ENCODE measurements around the gene ADAMTS17.

ADAMTS17 gene

DNA sequence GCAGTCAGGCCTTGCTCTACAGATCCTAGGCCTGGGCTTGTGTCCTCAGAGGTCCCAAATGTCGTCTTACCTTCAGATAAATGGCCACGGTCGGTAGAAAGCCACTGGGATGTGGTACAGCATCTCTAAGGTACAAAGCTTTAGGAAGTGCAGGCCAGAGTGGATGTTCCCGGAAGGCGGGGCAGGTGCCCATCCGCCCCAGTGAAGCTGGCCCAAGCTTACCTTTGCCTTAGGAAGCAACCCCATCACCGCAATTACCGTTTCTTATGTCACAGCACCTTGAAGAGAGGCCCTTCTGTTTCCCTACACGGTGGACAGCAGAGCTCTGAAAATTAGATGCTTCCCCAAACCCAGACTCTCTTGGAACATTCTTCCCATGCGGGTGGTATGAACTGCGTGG lies 368.4 kb downstream of the ADAMTS17 start:
- no peak for TF ChIP-seq CEBPB (IDR thresholded peaks at IDR 0.05)
- TF ChIP-seq TEAD4 (IDR thresholded peaks at IDR 0.05) = no peak
- TF ChIP-seq YY1 (IDR thresholded peaks at IDR 0.05; ENCODE audit: low read depth) = no peak
- TF ChIP-seq, protein P1, sequence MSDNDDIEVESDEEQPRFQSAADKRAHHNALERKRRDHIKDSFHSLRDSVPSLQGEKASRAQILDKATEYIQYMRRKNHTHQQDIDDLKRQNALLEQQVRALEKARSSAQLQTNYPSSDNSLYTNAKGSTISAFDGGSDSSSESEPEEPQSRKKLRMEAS (IDR thresholded peaks at IDR 0.05) = no peak
- no peak for TF ChIP-seq TAF1 (IDR thresholded peaks at IDR 0.05; ENCODE audit: low read depth)
- no peak for TF ChIP-seq RAD21 (IDR thresholded peaks at IDR 0.05; ENCODE audit: low read depth)
- TF ChIP-seq CREB1 (IDR thresholded peaks at IDR 0.05; ENCODE audit: low read depth) = no peak
- TF ChIP-seq NFIC (IDR thresholded peaks at IDR 0.05) = no peak
- TF ChIP-seq FOXM1 (IDR thresholded peaks at IDR 0.05; ENCODE audit: borderline replicate concordance, low read depth) = no peak
- TF ChIP-seq, protein P2, sequence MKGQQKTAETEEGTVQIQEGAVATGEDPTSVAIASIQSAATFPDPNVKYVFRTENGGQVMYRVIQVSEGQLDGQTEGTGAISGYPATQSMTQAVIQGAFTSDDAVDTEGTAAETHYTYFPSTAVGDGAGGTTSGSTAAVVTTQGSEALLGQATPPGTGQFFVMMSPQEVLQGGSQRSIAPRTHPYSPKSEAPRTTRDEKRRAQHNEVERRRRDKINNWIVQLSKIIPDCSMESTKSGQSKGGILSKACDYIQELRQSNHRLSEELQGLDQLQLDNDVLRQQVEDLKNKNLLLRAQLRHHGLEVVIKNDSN (IDR thresholded peaks at IDR 0.05) = no peak
- no peak for TF ChIP-seq EGR1 (IDR thresholded peaks at IDR 0.05)
- no peak for TF ChIP-seq EP300 (IDR thresholded peaks at IDR 0.05; ENCODE audit: borderline replicate concordance)
- no peak for TF ChIP-seq TCF12 (IDR thresholded peaks at IDR 0.05; ENCODE audit: low read depth)
- TF ChIP-seq ZBTB7A (IDR thresholded peaks at IDR 0.05; ENCODE audit: low read depth) = no peak
- TF ChIP-seq, protein P3, sequence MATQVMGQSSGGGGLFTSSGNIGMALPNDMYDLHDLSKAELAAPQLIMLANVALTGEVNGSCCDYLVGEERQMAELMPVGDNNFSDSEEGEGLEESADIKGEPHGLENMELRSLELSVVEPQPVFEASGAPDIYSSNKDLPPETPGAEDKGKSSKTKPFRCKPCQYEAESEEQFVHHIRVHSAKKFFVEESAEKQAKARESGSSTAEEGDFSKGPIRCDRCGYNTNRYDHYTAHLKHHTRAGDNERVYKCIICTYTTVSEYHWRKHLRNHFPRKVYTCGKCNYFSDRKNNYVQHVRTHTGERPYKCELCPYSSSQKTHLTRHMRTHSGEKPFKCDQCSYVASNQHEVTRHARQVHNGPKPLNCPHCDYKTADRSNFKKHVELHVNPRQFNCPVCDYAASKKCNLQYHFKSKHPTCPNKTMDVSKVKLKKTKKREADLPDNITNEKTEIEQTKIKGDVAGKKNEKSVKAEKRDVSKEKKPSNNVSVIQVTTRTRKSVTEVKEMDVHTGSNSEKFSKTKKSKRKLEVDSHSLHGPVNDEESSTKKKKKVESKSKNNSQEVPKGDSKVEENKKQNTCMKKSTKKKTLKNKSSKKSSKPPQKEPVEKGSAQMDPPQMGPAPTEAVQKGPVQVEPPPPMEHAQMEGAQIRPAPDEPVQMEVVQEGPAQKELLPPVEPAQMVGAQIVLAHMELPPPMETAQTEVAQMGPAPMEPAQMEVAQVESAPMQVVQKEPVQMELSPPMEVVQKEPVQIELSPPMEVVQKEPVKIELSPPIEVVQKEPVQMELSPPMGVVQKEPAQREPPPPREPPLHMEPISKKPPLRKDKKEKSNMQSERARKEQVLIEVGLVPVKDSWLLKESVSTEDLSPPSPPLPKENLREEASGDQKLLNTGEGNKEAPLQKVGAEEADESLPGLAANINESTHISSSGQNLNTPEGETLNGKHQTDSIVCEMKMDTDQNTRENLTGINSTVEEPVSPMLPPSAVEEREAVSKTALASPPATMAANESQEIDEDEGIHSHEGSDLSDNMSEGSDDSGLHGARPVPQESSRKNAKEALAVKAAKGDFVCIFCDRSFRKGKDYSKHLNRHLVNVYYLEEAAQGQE (IDR thresholded peaks at IDR 0.05; ENCODE audit: low read depth) = no peak

DNA sequence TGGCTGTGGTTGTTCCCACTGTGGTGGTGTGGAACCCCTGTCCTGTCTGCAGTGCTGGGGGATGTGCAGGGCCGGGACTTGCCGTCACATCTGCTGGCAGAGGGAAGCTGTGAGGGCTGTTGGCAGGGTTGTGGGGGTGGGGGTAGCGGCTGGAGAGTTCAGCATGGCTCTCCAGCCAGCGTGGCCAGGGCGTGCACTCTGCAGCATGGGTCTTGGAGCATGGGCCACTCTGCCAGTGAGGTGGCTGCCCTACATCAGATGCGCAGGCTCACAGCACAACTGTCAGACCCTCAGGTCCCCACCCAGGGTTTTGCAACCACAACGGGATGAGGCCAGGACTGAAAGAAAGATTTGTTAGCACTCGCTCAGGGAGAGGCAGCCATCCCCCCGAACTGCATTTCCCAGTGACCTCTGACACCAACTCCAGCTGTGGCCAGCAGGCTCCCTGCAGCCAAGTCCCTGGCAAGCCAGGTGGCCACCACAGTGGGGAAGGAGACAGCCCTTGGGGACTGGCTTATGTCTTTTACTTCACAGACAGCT lies 370.8 kb downstream of the ADAMTS17 start:
- TF ChIP-seq, protein P3 (IDR thresholded peaks at IDR 0.05; ENCODE audit: low read depth) = no peak
- no peak for TF ChIP-seq CEBPB (IDR thresholded peaks at IDR 0.05)
- TF ChIP-seq TAF1 (IDR thresholded peaks at IDR 0.05; ENCODE audit: low read depth) = no peak
- TF ChIP-seq EP300 (IDR thresholded peaks at IDR 0.05; ENCODE audit: borderline replicate concordance) = no peak
- no peak for TF ChIP-seq TCF12 (IDR thresholded peaks at IDR 0.05; ENCODE audit: low read depth)
- TF ChIP-seq FOXM1 (IDR thresholded peaks at IDR 0.05; ENCODE audit: borderline replicate concordance, low read depth) = no peak
- TF ChIP-seq YY1 (IDR thresholded peaks at IDR 0.05; ENCODE audit: low read depth) = no peak
- no peak for TF ChIP-seq NFIC (IDR thresholded peaks at IDR 0.05)
- no peak for TF ChIP-seq EGR1 (IDR thresholded peaks at IDR 0.05)
- no peak for TF ChIP-seq RAD21 (IDR thresholded peaks at IDR 0.05; ENCODE audit: low read depth)

DNA sequence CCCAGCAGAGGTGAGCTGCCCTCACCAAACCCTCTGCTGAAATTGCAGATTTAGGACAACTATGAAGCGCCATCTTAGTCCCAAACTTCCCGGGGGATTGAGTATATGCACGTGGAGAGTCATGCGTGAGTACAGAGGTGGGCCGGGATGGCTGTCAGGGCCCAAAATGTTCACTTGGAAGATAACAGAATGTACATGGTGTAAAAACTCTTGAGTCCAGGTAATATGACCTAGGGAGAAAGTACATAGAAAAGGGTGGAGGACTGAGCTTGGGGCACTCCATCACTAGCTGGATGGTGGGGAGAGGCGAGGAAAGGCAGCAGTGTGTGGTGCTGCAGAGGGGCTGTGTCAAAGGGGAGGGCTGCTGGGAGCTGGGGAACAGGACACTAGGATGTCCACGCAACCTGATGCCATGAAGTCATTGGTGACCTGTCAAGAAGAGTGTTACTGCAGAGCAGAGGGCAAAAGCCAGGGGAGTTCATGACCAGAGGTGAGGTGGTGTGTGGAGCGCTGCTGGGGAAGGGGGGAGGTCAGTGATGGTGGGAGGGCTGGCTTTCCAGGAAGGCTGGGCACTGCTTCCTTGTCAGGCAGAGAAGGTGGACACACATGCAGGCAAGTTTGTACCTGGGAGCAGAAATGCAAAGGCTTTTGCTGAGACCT lies 372.4 kb downstream of the ADAMTS17 start:
- TF ChIP-seq CEBPB (IDR thresholded peaks at IDR 0.05) (no peak), ZBTB7A (IDR thresholded peaks at IDR 0.05; ENCODE audit: low read depth) (no peak), TCF12 (IDR thresholded peaks at IDR 0.05; ENCODE audit: low read depth) (no peak), TAF1 (IDR thresholded peaks at IDR 0.05; ENCODE audit: low read depth) (no peak), EGR1 (IDR thresholded peaks at IDR 0.05) (no peak), CREB1 (IDR thresholded peaks at IDR 0.05; ENCODE audit: low read depth) (no peak), FOXM1 (IDR thresholded peaks at IDR 0.05; ENCODE audit: borderline replicate concordance, low read depth) (no peak), YY1 (IDR thresholded peaks at IDR 0.05; ENCODE audit: low read depth) (no peak), RAD21 (IDR thresholded peaks at IDR 0.05; ENCODE audit: low read depth) (no peak), TEAD4 (IDR thresholded peaks at IDR 0.05) (no peak), EP300 (IDR thresholded peaks at IDR 0.05; ENCODE audit: borderline replicate concordance) (no peak), NFIC (IDR thresholded peaks at IDR 0.05) (no peak)
- TF ChIP-seq, protein P3 (IDR thresholded peaks at IDR 0.05; ENCODE audit: low read depth) = no peak
- TF ChIP-seq, protein P2 (IDR thresholded peaks at IDR 0.05) = no peak
- TF ChIP-seq, protein P1 (IDR thresholded peaks at IDR 0.05) = no peak

DNA sequence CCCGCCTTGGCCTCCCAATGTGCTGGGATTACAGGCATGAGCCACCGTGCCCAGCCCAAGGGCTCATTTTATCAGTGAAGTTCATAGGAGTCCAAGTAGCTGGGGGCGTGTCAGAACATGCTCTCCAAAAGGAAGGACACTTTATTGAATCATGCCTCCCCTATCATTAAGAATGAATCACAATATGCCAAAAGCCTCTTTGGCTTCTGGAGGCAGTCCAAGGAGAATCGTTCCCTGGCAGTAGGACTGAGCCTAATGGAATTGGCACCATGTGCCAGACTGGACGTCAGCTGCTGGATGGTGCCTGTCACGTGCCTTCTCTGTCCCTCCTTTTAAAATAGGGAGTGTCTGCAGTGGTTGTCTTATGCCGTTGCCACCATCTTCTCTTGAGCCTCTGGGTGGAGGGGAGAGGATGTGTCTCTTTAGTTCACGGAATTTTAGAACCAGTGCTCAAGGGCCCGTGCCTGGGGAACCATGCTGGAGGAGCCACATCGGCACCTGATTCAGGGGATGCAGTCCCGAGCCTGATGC lies 373.9 kb downstream of the ADAMTS17 start:
- TF ChIP-seq EP300 (IDR thresholded peaks at IDR 0.05; ENCODE audit: borderline replicate concordance) (no peak), ZBTB7A (IDR thresholded peaks at IDR 0.05; ENCODE audit: low read depth) (no peak)

Measured in Ishikawa (cell line).